CD4-positive, alpha-beta T cell treated with Interferon gamma for 1 hour (primary cell): Measurements from ENCODE around the gene ISM1.
"Not testable (repeated sequence)": the region's sequence is repeated elsewhere in the genome, so short reads cannot be mapped to it uniquely, and the experiment has no call there.

Experiments used
- DNase-seq: peaks from one replicate; pipeline ENCODE4 v3.0.0-alpha.2; 2020

The ISM1 gene

DNA sequence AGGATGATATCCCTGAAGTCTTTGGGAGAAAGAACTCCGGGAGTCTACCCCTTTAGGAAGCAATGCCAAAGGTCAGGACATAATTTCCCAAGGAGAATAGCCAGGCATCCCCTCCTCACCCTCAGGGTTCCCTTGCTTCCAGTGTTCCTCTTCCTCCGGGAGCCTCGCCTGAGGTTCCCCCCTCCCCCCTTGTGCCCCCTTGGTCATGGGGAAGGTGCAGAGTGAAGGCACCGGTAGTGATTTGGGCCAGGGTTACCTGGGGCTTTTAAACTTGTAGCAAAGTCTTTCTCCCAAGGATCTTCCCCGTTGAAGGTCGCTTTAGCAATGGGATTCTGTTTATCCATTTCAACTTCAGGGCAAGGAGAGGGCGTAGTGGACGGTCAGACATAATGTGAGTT, 1.2 kb downstream of the ISM1 start:
- DNase-seq: no peak

DNA sequence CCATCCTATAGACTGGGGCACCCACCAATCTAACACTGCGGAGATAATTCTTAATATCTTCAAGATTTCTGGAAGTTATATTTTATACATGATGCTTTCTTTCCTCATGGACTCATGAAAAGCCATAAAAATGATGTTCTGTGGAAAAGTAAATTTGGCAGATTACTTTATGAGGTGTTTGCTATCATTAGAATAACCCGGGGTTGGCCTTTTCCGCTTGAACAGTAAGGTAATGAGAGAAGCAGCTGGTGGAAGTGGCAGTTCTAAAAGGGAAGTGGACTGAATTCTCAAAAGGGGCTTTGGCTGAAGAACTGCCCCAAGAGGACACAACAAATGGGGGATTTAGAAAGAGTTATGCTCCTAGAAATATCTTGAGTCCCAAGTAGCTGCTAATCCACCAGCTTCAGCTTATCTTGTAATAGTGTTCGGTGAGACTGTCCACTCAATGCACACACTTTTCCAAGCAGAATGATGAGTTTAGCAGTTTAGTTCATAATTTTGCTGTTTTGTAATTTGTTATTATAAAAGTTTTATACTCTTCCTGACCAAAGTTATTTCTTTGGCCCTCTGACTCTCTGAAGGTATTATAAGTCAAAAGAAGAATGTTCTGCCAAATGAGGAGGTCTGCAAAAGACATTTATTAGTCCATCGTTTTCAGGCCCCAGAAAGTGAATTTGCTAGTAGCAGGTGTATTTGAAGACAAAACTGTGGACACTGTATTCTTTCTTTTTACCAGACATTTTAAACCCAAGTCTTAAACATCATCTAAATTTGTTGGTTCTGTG, 2.9 kb downstream of the ISM1 start:
- no peak for DNase-seq

DNA sequence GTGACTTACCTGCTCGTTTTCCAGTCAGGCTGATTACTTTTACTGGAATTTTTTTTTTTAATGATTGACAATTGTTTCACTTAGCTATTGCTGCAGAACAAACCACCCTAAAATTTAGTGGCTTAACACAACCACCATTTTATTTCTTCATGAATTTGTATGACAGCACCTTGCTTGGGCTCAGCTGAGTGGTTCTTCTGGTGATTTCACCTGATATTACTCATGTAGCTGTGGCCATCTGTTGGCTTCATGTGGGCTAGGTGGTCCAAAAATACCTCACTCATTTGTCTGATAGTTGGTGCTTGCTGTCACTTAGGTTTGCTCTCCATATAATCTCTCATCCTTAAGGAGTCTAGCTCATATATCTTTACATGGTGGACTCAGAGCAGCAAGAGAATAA, 5.3 kb downstream of the ISM1 start:
- DNase-seq: no peak

DNA sequence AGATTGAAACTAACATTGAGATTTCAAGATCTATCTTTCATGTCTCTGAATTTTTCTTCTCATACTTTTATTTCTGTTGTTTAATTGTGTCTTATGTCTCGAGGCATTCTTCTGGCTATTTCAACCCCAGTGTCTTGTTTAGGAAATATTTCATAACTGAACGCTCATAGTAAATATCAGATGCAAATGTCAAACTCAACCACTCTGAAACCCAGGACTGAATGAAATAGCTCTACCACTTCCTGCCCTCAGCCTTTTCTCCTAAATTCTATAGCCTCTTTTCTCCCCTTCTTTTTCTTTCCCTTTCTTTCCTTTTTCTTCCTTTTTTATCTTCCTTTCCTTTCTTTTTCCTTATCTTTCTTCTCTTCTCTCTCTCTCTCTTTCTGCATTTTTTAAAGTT, 7.7 kb downstream of the ISM1 start:
- no peak for DNase-seq

DNA sequence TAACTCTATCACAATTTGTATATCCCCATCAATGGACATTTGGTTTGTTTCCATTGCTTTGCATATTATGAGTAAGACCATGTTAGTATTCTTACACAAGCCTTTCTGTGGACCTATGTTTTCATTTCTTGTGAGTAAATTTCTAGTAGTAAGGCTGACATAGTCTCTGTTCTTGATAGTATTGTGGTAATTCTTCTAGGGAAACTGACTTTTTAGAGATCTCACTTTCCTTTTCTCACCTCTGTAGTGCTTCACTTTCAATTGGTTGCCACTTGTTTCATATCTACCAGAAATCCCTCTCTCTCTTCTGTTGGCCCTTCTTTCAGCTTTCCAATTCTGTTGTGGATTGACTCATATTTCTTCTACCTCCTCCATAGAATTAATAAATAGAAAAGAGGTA, 8.5 kb downstream of the ISM1 start:
- no peak for DNase-seq

DNA sequence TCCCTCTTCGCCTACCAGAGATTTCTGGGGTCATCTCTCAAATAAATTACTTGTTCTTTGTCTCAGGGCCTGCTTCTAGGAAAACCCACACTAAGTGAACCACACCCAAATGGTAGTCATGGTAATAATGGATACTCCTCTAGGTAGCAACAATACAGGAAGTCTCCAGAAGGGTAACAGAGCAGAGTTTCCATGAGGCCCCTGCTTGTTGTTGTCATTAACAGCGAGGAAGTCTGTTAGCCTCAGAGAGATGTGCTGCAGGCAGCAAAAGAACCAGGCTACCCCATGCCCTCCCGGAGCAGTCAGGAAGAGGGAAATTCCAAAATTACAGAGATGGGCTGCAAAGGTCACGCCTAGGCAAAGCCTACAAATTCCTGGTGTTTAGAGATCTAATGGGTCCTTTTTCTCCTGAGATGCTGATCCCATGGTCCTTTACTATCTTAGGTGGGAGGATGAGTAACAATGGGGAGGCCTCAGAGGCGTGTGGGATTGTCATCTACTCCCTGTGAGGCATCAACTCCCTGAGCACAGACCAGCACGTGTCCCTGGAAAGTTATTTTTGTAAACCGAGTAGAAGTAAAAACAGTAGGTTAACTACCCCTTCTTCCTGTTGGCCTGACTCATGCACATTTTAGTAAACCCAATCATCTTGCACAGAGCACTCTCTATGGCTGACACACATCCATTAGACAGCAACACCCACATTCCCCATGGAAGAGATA, 10.1 kb downstream of the ISM1 start:
- DNase-seq: peak; percentile 61

DNA sequence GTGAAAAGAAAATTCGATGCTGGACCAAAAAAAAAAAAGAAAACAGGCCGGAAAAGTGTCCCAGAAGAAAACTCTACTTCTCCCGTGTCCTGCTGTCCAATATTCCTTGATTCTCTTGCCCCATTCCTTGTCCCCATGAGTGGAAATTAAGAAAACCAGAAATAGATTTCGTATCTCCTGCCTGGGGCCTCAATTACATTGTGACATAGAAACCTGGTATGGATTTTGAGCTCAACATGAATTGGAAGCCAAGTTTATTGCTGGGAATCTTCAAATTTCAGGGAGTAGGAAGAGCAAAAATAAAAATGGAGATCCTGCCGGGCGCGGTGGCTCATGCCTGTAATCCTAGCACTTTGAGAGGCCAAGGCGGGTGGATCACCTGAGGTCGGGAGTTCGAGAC, 11.9 kb downstream of the ISM1 start:
- DNase-seq: no peak

DNA sequence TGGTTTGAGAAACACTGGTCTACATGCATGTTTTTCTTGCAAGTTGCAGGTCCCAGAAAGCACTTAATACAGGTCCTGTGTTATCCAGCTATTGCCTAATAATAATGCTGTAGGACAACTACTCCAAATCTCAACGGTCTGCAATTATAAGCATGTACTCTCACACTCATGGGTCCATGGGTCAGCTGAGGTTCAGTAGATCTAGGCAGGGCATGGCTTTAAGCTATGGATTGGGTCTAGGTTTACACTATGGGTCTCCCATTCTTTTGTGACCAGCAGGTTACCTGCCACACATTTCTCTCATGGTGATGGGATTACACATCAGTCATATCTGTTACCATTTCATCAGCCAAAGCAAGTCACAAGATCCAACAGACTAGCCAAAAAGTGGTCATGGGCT, 13.9 kb downstream of the ISM1 start:
- no peak for DNase-seq

DNA sequence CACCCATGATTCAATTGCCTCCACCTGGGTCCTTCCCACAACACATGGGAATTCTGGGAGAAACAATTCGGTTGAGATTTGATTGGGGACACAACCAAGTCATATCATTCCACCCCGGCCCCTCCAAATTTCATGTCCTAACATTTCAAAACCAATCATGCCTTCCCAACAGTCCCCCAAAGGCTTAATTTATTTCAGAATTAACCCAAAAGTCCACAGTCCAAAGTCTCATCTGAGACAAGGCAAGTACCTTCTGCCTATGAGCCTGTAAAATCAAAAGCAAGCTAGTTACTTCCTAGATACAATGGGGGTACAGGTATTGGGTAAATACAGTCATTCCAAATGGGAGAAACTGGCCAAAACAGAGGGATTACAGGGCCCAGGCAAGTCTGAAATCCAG, 15.3 kb downstream of the ISM1 start:
- not testable (repeated sequence) for DNase-seq

DNA sequence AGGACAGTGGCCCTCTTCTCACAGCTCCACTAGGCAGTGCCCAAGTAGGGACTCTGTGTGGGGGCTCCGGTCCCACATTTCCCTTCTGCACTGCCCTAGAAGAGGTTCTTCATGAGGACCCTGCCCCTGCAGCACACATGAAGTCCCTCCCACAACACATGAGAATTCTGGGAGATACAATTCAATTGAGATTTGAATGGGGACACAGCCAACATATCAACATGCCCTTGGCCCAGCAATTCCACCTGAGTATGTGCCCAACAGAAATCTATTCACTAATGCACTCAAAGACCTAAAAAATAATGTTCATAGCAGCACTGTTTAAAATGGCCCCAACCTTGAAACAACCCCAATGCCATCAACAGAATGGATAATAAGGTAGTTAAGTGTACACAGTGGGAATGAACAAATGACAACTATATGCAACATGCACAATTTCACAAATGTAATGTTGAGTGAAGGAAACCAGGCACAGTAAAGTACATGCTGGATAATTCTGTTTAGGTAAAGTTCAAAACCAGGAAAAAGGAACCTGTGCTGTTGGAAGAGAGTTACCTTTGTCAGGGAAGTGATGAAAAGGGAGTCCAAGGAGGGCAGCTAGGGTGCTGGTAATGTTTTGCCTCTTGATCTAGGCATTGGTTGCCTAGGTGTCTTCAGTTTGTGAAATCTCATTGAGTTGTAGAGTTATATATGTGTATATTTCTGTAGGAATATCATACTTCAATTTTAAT, 16.1 kb downstream of the ISM1 start:
- DNase-seq: no peak

DNA sequence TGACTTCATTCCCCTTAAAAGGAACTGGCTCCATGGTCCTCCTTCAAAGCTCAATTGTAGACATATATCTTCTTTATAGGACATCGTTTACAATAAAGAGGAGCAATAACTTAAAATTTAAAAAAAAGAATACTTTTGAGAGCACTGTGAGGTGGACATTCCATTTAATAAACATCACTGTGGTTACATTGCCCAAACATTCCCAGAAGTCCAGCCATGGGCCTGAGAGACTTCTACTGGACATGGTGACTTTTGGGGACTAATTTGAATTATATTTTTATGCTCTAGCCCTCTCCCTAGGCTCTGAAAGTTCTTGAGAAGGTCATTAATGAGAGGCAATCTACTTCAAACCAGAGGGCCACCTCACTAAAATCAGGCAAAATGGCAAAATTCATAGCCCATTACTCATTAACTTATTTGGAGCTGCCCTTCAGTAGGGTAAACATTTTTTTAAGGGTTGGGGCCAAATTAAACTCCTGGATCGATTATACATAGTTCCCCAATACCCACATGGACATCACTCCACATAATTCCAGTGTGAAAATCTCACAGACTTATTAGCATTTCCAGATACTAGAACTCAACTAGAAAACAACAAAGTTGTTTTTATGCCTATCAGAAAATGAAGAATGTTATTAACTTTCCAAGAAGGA, 17.1 kb downstream of the ISM1 start:
- DNase-seq: no peak

DNA sequence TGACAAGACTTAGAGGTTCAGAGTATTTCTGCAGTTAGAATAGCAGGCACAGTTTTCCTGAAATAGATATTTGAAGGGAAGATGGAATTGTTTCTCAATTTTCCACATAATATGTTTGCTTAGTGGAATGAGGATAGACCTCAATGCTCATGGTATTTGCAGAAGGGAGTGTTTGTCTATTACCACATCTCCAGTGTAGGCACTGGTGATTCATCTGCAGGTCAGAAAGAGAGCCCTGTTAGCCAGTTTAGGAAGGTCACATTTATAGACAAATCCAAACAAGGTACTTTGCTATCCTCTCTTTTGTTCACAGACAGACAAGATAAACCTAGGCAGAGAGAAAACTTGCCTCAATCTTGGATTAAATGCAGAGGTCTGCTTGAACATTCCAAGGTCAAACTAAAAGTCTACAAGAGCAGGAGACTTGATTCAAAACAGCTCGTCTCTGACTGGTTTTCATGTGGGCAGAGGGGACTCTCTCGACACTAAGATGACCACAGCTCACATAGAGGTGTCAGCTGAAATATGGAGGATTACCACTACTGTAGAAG, 22.8 kb downstream of the ISM1 start:
- DNase-seq: no peak

DNA sequence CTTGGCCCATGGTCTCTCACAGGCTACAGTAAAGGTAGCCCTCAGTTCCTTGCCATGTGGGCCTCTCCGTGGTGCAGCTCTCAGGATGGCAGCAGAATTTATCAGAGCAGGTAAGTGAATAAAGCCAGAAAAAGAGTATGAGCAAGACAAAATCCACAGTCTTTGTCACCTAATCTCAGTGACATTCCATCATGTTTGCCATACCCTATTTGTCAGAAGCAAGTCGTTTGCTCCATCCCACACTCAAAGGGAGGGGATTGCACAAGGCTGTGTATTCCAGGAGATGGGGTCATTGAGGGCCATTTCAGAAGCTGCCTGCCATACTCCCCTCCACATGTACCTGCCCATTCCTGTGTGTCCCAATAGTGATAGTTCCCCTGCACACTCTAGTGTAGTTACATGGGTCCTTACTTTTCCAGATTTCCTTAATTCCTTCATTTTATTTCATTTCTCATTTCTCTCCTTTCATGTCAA, 24.2 kb downstream of the ISM1 start:
- no peak for DNase-seq

DNA sequence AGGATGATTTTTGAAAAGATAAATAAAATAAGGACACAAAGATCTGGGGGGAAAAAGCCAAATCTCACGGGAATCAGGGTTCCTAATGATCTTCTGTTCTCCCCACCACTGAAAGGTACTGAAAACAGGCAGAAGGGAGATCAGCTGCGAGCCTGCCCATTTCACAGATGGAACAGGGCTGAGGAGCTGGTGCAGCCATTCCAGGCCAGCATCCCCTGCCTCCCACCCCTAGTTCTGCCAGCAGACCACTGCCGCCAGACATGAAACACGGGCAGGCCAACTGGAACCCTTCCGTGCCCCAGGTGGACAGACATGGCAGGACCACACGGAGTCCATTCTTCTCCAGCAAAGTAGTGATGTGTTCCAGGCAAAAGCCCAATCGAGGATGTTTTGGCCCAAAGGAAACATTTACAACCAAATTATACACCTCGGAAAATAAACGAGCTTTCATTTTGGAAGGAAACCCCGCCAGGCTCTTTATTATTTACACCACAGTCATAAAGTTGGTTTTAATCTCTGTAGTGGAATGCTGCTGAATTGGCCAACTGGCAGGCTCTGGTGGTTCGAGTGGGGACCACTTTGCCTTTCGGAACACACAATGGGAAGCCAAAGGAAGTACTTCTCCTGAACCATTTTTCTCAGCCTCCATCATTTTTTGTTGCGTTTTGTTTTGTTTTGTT, 28.2 kb downstream of the ISM1 start:
- DNase-seq: no peak

DNA sequence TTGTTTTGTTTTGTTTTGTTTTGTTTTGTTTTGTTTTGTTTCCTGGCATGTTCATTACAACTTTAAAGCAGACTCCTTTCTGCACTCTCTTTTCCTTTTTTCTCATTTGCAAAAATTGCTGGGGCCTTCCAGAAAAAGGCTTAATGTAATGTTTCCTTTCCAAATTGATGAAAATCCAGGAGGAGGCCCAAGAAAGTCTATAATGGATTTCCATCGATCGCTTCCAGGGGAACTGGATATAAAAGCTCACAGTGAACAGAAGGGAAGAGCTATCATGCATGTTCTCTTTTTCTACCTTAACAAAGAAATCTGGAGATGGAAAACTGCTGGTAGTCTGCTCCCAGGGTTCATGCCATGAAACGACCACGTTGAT, 28.7 kb downstream of the ISM1 start:
- DNase-seq: no peak

DNA sequence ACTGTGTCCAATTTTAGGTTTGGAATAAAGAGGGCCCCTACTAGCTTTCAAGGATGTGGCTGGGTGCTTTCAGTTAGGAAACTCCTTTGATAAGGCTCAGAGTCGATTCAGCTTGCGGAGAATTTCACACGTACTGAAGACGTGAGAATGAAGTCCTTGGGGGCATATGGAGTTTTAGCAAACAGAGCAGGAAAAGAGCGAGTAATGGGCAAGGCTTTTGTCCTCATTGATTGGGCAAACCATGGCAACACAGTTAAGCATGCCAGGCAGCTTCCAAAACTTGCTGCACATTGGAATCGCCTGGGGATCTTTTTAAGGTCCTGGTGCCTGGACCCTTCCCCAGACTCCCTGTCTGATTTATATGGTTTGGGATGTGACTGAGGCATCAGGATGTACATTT, 29.2 kb downstream of the ISM1 start:
- no peak for DNase-seq

DNA sequence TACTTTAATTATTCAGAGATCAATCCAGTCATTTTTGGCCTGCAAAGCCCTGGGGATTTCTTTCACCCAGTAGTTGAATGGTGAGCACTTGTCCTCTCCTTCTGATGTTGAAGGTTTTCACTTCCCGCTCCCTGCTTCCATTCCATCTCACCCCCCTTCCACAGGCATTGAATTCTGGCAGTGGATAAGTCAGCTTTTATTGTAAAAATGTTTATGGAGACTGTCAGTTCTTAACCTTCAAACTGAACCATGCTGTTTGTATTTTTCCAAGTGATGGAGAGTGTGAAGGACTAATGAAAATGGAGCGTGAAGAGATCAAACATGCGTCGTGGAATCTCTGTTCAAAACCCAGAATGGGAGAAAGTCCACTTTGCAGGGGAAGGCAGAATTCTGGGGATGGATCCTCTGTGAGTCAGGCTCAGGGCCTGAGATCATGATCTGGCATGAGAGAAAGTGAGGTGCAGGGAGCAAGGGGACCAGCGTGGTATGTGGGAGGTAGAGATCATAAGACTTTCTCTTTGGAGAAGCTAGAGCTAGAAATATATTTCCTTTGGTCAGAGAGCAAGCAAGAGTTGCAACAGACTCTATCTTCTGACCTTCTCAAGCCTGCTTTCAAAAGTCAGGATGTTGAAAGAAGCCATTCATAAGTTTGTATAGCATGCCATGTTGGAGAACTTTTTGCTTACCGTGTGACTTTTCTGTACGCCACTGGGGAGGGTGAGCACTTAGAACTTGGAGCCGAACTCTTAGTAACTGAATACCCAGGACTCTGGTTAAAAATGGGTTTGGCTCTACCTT, 30.2 kb downstream of the ISM1 start:
- no peak for DNase-seq

DNA sequence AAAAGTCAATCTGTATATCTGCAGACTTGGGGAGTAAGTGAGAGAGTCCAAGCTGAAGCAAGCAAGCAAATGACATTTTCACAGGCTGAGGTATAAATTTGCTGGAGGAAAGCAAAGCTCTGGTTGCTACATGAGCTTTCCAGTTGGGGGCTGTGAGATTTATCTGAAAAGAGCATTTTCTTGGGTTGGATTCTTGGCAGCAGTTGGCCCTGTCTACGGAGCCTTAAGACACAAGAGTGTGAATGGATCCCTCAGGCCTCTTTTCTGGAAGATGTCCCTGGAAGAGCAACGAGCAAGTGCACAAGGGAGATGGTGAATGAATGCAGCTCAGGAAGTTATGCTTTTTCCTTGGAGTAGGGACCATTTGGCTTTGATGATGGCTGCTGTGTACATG, 30.8 kb downstream of the ISM1 start:
- no peak for DNase-seq

DNA sequence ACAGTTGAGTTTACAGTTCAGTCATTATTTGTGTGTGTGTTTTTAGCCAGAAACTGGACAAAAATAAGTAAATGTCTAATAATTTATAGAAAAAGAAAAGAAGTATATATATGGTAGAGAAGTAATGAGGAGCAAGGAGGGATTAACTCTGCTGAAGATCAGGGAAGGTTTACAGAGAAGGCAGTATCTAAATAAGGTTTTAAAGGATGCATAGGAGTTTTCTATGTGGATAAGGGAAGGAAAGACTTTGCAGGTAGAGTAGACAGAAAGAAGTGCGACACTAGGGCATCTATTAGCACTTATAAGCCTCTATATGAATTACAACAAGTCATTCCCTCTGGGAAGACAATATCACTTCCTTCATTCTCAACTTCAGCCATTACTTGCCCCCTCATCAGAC, 34.3 kb downstream of the ISM1 start:
- DNase-seq: no peak

DNA sequence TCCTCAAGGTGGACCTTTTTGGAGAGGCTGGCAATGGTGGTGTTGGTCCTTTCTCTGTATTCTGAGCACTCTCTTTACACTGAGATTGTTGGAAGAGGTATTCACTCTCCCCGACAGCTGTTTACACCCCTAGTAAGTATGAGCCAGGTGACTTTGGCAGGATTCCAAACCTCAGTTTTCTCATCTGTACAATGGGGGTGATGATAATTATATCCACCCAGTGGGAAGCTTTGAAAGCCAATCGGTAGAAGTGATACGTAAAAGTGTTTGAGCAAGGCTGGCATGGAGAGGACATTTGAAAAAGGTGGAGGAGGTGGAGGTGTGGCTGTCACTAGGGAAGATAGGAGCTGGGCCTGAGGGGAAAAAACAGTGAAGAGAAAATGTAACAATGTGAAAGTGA, 35.5 kb downstream of the ISM1 start:
- no peak for DNase-seq

DNA sequence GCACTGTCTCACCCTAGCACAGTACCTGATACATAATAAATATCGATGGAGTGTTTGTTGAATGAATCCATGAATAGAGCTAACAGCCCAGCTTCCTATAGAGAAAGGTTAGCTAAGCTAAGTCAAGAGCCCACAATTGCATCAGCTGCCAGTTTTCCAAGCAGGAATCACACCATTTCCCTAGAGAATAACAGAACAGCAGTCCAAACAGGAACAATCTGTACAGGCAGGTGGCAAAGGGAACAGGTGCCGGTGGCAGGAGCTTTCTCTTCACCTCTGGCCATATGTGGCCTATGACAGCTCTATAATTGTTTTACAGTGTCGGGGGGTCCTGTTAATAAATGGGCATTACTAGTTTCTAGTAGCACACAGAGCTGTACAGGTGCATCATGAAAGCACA, 38.8 kb downstream of the ISM1 start:
- DNase-seq: no peak
